Testis (tissue), 3 donors: Measurements from ENCODE around the gene TNRC6A. TPM values are rescaled to one million over a fixed set of nuclear protein-coding genes. Genes with fewer than 3 reads are reported as not detected.
"Not testable (repeated sequence)": the region's sequence is repeated elsewhere in the genome, so short reads cannot be mapped to it uniquely, and the experiment has no call there.

Experiments
- DNase-seq: peaks from one replicate; pipeline ENCODE4 v3.0.0-alpha.2; 2019
- H3K27ac ChIP-seq, 2 donors: fragments of 200-600 bp; sonication (generic); one replicate each; pipeline ENCODE4 v1.5.1; 2019
- H3K27me3 ChIP-seq: fragments of 200-600 bp; sonication (generic); one replicate; pipeline ENCODE4 v1.5.1; 2019
- H3K36me3 ChIP-seq: fragments of 200-600 bp; sonication (generic); one replicate; pipeline ENCODE4 v1.5.1; 2017; ENCODE audit warnings: low read depth; ENCODE audit errors: missing control alignments
- H3K4me1 ChIP-seq: fragments of 200-600 bp; sonication (generic); one replicate; pipeline ENCODE4 v1.5.1; 2019
- H3K4me3 ChIP-seq, 2 donors: fragments of 200-600 bp; sonication (generic); one replicate each; pipeline ENCODE4 v1.5.1; 2017 to 2019
- H3K9me3 ChIP-seq: fragments of 200-600 bp; sonication (generic); one replicate; pipeline ENCODE4 v1.5.1; 2017
- POLR2A ChIP-seq: fragments of 450-650 bp; IDR thresholded peaks from one replicate; pipeline ENCODE4 v1.6.1; 2017; ENCODE audit warnings: antibody characterized with exemption, mild to moderate bottlenecking, moderate library complexity
- WGBS, 2 donors: methylation state at CpG; one replicate each; pipeline ENCODE4 v1.1.5; 2018; 5-methylcytosine and 5-hydroxymethylcytosine counted together
- intact Hi-C: fragments of 100-400 bp; cut with DNase I; formaldehyde crosslinking; loops from one replicate; pipeline ENCODE4 v1.15.1; 2023; ENCODE audit warnings: low total_unique reads
- polyA plus RNA-seq: library from polyadenylated mRNA; stranded (reverse); fragments of 350-450 nt; fragmentation: Illumina TruSeq; extraction: RNeasy Lipid Tissue Mini Kit (QIAGEN cat#74804); gene quantifications from one replicate; pipeline ENCODE4 v1.2.3, GENCODE V29; 2014; ENCODE audit warnings: low read depth, low replicate concordance; ENCODE audit not compliant: insufficient read depth
- total RNA-seq, 2 donors: library from RNA; depleted of rRNA; stranded (reverse); fragments of >200 nt; gene quantifications; one replicate each; pipeline ENCODE4 v1.2.3, GENCODE V29; 2016
- TF ChIP-seq, protein P1 (sequence below), 3 experiments: fragments of 450-650 bp in 2 of 3; fragments of 200-600 bp in 1 of 3; sonication (generic) in 1 of 3; IDR thresholded peaks; one replicate each; pipeline ENCODE4 v1.5.1; 2016 to 2019; ENCODE audit warnings: antibody characterized with exemption in 3 of 3, mild to moderate bottlenecking in 2 of 3, moderate library complexity in 1 of 3

TNRC6A gene
- total and polyA plus RNA-seq, 3 donors from 2014 or later: 32.3 to 103 (median 94.1) TPM

DNA sequence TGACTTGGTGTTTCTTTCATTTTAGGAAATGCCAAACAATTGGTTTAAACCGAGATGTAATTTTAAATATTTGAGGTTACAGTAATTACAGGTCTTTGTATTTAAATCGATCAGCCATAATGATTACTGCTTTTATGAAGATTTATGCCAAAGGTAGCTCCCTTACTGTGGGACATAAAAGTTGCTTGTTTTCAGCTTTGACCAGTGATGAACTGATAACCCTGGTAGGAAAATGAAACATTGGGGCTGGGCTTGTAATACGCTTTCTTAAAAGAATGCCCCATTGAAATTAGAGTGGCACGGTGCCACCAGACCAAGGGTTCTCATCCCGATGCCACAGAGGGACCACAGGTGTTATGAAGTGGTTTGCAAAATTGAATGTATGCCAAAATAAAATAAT lies 7.3 kb downstream of the TNRC6A start:
- peaks cover 81% of the 10 kb centered on the region for H3K4me1 ChIP-seq
- intact Hi-C loops: no loop called here
- TF ChIP-seq POLR2A: no peak
- TF ChIP-seq, protein P1, sequence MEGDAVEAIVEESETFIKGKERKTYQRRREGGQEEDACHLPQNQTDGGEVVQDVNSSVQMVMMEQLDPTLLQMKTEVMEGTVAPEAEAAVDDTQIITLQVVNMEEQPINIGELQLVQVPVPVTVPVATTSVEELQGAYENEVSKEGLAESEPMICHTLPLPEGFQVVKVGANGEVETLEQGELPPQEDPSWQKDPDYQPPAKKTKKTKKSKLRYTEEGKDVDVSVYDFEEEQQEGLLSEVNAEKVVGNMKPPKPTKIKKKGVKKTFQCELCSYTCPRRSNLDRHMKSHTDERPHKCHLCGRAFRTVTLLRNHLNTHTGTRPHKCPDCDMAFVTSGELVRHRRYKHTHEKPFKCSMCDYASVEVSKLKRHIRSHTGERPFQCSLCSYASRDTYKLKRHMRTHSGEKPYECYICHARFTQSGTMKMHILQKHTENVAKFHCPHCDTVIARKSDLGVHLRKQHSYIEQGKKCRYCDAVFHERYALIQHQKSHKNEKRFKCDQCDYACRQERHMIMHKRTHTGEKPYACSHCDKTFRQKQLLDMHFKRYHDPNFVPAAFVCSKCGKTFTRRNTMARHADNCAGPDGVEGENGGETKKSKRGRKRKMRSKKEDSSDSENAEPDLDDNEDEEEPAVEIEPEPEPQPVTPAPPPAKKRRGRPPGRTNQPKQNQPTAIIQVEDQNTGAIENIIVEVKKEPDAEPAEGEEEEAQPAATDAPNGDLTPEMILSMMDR (IDR thresholded peaks at IDR 0.05): no peak
- H3K4me3 ChIP-seq: no peak overlapping the region
- no peaks in the 10 kb centered on the region for H3K36me3 ChIP-seq
- 49 to 50% methylated on average over 5 of the region's 5 CpGs for WGBS, 2 donors
- H3K27ac ChIP-seq: peak overlapping the region in 1 of 2 donors; percentile 44
- DNase-seq: peak; percentile 67
- no peaks in the 10 kb centered on the region for H3K9me3 ChIP-seq
- H3K27me3 ChIP-seq: no peaks in the 10 kb centered on the region

DNA sequence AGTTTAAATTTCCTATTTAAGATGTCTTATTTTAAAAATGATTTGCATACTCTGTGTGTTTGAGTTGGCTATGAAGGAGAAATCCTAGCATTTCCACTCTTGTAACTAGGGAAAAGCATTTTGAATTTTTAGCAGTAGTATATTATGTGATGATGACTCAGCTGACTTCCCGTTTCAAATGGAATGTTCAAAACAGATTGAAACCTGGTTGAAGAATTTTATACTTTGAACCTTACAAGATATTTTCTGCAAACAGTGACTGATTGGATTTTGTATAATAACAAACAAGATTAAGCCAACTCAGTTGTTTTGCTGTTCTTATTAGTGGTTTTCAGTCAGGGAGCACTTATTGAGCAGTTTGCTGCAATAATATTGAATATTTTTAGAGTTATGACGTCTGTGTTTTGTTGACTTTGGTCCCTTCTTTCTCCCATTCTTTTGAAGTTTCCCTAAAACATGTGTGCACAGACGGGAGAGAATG lies 8.0 kb downstream of the TNRC6A start:
- no peaks in the 10 kb centered on the region for H3K27me3 ChIP-seq
- no peaks in the 10 kb centered on the region for H3K9me3 ChIP-seq
- no peaks in the 10 kb centered on the region for H3K36me3 ChIP-seq
- intact Hi-C loops: no loop called here
- 21 to 24% methylated on average over 3 of the region's 3 CpGs for WGBS, 2 donors
- H3K4me3 ChIP-seq: no peak overlapping the region
- DNase-seq: no peak
- no peak for TF ChIP-seq POLR2A
- TF ChIP-seq, protein P1 (IDR thresholded peaks at IDR 0.05): no peak
- peaks cover 74% of the 10 kb centered on the region for H3K4me1 ChIP-seq
- peak overlapping the region; percentile 9 to 44 for H3K27ac ChIP-seq

DNA sequence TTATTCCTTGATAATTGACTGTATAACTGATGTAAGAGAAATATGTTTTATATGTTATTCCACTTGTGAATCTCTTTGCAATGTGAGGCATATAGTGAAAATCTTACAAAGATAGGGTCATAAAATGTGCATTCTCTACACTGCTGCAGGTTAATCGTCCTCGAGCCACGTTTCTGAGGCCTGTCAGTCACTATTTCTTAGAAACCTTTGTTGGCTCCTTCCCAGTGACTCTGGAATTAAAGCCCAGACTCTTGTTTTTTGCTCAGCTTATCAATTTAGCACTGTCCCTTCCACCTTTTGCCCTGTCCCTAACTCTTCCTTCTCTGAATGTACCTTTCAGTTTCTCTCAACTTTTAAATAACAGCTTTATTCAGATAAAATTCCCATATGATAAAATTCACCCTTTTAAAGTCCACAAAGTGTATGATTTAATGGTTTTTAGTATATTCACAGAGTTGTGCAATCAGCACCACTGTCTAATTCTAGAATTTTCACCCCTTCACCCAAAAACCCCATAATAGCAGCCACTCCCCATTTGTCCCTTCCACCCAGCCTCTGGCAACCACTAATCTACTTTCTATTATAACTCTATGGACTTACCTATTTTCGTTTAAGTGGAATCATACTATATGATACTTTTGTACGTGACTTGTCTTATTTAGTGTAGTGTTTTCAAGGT lies 8.6 kb downstream of the TNRC6A start:
- WGBS, 2 donors: 58 to 70% methylated on average over 5 of the region's 5 CpGs
- TF ChIP-seq, protein P1 (IDR thresholded peaks at IDR 0.05): no peak
- TF ChIP-seq POLR2A: no peak
- H3K36me3 ChIP-seq: no peaks in the 10 kb centered on the region
- H3K4me3 ChIP-seq: no peak overlapping the region
- H3K27ac ChIP-seq: peak overlapping the region; percentile 9 to 44
- peaks cover 69% of the 10 kb centered on the region for H3K4me1 ChIP-seq
- no peaks in the 10 kb centered on the region for H3K9me3 ChIP-seq
- intact Hi-C loops: no loop called here
- DNase-seq: no peak
- H3K27me3 ChIP-seq: no peaks in the 10 kb centered on the region

DNA sequence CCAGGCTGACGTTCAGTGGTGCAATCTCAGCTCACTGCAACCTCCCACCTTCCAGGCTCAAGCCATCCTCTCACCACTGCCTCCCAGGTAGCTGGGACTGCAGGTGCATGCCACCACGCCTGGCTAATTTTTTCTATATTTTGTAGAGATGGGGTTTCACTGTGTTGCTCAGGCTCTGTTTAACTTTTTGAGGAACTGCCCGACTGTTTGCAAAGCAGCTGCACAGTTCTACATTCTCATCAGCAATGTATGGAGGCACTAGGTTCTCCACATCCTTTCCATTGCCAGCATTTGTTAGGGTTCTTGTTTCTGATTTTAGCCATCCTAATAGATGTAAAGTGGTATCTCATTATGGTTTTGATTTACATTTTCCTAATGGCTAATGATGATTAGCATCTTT lies 9.4 kb downstream of the TNRC6A start:
- DNase-seq: no peak
- H3K27ac ChIP-seq: no peak overlapping the region
- H3K9me3 ChIP-seq: no peaks in the 10 kb centered on the region
- H3K4me1 ChIP-seq: peaks cover 66% of the 10 kb centered on the region
- TF ChIP-seq POLR2A: no peak
- TF ChIP-seq, protein P1 (IDR thresholded peaks at IDR 0.05): no peak
- H3K27me3 ChIP-seq: no peaks in the 10 kb centered on the region
- H3K4me3 ChIP-seq: no peak overlapping the region
- intact Hi-C loops: no loop called here
- H3K36me3 ChIP-seq: no peaks in the 10 kb centered on the region
- 70 to 80% methylated on average over 3 of the region's 3 CpGs for WGBS, 2 donors

DNA sequence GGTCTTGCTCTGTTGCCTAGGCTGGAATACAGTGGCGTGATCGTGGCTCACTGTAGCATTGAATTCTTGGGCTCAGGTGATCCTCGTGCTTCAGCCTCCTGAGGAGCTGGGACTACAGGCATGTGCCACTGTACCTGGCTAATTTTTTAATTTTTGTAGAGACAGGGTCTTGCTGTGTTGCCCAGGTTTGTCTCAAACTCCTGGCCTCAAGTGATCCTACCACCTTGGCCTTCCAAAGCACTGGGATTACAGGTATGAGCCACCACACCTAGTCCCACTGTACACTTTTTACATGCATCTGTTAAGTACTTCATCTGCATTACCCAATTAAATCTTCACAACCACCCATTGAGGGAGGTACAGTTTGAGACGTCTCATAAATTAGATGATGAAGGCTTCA lies 12.4 kb downstream of the TNRC6A start:
- peaks cover 45% of the 10 kb centered on the region for H3K4me1 ChIP-seq
- 85 to 89% methylated on average over 4 of the region's 4 CpGs for WGBS, 2 donors

DNA sequence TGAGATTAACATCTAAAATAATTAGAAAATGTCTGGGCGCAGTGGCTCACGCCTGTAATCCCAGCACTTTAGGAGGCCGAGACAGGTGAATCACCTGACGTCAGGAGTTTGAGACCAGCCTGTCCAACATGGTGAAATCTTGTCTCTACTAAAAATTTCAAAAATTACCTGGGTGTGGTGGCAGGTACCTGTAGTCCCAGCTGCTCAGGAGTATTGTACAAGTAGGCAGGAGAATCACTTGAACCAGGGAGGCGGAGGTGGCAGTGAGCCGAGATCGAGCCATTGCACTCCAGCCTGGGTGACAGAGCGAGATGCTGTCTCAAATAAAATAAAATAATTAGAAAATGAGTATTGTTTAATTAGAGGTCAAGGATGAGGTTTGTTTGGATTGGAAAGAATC lies 13.2 kb downstream of the TNRC6A start:
- H3K4me3 ChIP-seq, H3K27me3 ChIP-seq, H3K9me3 ChIP-seq, H3K36me3 ChIP-seq, H3K27ac ChIP-seq, DNase-seq, intact Hi-C loops: not testable (repeated sequence)
- WGBS, 2 donors: 87% methylated on average over 8 of the region's 8 CpGs
- peaks cover 45% of the 10 kb centered on the region for H3K4me1 ChIP-seq

More for the DNA sequence above, 12.4 kb downstream of the TNRC6A start:
- intact Hi-C loops: no loop called here
- Histone ChIP-seq H3K27ac (no peak overlapping the region), H3K9me3 (no peaks in the 10 kb centered on the region), H3K27me3 (no peaks in the 10 kb centered on the region), H3K4me3 (no peak overlapping the region), H3K36me3 (no peaks in the 10 kb centered on the region)
- TF ChIP-seq POLR2A: no peak
- TF ChIP-seq, protein P1 (IDR thresholded peaks at IDR 0.05): no peak
- DNase-seq: no peak
